Stimulated activated CD4-positive, alpha-beta T cell treated with anti-CD3 and anti-CD28 coated beads, TNF-alpha, amount 100 ng/mL, for 24 hours (primary cell): ENCODE measurements around the gene NXPH2.
"Not testable (repeated sequence)": the region's sequence is repeated elsewhere in the genome, so short reads cannot be mapped to it uniquely, and the experiment has no call there.

Experiments
- DNase-seq, 3 experiments: peaks; one replicate each; pipeline ENCODE4 v3.0.0-alpha.2; 2020; ENCODE audit warnings: low read depth in 3 of 3

Gene NXPH2

DNA sequence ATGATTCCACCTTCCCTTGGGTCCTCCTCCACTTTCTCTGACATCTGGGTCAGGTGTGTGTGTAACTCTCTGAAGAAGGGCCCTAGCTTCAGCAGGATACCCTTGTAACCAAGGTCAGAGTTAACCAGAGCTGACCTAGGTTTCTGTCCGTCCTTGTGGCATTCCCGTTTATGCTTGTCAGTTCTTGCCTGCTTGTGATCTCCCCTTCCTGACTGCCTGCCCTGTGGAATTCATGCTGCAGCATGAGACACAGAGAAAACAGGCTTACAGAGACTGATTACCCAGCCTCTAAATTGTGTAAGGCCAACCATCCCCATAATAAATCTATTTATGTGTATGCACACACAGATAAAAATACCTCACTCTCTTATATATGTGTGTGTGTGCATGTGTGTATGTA is 22.8 kb downstream of the NXPH2 start:
- DNase-seq, result no peak

DNA sequence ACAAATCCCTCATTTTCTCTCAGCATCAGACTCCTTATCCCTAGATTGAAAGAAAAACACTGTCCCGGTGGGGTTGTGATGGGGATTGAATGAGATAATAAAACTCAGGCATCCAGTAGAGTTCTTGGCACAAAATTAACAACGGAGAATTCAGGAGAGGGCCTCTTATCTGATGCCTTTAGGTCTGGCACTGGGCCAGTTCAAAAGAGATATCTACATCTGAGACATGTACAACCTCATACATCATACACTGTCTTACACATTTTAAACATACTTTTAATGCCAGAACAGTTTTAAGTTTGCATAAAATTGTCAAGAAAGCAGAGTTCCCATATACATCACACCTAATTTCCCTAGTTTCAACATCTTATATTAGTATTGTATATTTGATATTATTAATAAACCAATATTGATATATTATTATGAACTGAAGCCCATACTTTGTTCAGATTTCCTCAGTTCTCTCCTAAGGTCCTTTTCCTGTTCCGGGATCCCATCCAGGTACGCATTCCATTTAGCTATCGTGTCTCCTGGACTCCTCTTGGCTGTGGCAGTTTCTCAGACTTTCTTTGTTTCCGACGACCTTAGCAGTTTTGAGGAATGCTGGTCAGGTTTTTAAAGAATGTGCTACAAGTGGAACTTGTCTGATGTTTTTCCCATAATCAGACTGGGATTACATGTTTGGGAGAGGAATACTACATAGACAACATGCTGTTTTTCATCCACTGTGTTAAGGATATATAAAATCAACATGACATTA is 27.8 kb downstream of the NXPH2 start:
- no peak for DNase-seq

GRCh38 chr2:138744713-138745112 is 35.5 kb downstream of the NXPH2 start:
- DNase-seq, result no peak

DNA sequence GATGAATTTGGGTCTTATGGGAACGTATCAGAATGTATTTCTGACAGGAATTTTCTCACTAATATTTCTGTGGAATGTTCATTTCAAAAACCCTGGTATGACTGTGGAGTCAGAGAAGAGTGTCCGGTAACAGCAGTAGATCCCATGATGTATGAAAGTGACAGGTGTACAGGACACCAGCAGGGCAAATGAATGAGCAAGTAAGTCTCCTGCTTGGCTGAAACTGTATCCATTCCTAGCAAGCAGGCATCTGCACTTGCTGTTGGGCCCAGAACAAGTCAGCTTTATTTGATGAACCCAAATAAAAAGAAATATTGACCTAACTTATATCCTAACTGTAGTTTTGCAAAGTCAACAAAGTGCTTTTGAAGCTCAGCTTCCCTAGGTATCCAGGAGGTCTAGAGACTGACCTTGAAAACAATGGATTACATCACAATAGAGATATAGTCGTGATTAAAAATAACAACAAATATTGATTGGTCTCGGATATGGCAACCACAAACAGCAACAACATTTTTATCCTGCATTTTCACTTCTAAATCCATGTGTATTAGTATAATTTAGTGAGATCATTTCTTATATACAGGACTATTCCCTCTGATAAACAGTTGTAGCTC is 37.6 kb downstream of the NXPH2 start:
- no peak for DNase-seq

- no peak for DNase-seq
Observed at GRCh38 chr2:138741851-138742250, 38.3 kb downstream of the NXPH2 start.

GRCh38 chr2:138737009-138737554 is 43.1 kb downstream of the NXPH2 start:
- DNase-seq, result not testable (repeated sequence)

DNA sequence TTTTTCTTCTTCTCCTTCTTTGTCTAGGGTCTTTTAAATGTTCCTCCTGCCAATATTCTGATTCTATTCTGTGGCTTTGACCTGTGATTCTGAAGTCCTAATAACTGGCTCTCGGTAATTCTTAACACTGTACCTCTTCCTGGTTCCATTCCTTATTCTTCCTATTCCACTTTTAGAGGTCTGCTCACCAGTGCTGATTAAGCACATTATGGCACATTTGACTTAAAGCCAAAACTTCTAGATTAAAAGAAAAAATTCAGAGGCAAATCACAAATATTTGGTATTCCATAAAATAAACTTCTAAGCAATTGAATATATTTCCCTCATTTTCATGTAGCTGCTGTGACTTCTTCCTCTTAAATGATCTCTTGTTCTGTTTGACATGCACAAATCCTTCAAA is 47.5 kb downstream of the NXPH2 start:
- no peak for DNase-seq

DNA sequence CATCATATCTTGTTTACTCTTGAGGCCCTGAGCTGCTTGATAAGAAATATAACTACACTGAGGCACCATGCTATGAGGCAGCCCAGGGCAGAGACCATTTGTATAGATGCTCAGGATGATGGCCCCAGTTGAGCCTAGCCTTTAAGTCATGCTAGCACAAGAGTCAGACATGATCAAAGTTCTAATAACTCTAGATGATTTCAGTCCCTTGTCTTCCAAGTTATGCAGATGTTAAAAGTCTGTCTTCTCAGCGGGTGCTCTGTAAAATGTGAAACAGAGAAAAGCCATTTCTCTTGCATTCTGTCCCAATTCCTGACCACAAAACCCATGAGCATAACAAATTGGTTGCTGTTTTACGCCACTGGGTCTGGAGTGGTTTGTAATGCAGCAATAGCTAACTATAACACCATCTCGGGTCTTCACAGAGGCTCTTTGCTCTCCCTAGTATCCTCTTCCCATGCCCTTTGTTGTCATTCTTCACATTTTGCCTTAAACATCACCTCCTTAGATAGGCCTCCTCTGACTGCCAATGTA is 49.6 kb downstream of the NXPH2 start:
- DNase-seq, result no peak

- no peak for DNase-seq
Observed at GRCh38 chr2:138727956-138728355, 52.2 kb downstream of the NXPH2 start.

GRCh38 chr2:138726681-138727080 is 53.5 kb downstream of the NXPH2 start:
- DNase-seq, result no peak

DNA sequence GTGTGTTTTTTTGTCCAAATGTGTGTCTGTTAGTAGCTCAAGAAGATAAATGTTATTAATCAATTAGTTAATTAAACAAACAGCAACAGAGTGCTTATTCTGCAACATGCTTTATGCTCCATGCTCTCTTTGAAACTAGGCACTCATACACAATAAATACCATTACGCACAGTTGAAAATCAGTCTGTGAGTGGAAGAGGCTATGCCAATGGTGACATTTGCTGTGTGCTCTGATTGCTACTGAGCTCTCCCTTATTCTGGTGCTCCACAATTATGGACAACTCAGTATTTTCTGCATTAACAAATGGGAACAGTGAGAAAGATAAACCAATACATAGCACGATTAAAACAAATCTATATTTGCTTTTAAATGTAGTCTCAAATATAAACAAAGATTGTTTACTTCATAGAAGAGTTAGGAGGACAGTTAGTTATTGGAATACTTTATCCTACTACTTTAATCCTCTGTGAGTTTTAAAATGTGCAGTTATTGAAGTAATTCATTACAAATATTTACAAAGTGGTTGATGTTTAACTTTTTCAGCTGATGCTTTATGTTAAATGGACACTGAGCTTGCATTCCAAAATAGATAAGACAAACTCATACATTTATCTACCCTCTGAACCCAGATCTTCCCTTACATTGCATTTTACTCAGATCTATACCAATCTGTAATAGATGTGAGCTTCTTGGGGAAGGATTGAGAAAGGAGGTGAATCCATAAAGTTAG is 55.3 kb downstream of the NXPH2 start:
- no peak for DNase-seq

DNA sequence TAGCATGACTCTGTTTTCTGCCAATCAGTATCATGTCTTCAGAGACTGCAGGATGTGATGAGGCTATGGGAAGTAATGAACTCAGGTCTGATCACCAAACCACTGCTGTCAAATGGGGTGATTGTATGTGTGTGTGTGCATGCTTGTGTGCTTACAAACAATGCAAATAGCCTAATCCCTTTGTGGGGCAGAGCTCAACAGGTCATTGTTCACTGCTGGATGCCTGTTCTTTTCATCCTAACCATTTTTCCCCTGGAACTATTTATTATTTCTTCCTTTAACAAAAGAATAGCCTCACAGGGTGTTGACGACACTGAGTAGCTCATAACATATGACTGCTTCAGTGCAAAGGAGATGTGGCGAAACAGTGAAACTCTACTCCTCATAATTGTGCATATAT is 55.9 kb downstream of the NXPH2 start:
- DNase-seq, result no peak

DNA sequence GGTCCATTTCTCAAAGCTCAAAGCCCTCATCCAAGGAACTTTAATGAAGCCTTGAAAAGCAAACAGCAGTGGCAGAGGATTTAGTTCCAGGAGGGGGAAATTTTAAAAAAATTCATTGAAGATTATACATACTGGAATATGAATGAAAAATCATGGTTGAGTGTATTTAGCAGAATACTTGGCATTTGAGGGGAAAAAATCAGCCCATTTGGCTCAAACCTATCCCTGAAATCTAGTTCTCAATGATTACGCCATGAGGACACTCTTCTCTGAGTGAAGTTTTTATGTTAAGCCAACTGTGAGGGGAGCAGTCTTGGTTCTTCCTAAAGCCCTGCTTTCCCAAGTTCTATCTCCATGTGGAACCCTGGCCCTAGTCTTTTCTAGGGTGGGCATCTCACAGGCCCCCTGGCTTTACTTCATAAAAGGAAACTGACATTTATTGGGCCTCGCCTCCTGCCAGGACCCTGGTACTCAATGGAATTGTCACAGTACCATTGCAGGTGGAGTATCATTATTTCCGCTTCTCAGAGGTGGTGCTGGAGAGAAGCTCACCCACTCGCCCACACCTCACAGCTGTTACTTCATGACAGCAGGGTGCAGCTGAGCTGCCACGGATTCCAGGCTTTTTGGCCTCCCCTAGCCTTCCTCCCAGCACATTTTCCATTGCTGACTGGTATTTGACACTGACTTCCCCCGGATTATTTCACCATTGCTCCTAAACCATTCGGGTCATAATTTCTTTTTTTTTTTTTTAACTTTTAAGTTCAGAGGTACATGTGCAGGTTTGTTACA is 56.8 kb downstream of the NXPH2 start:
- no peak for DNase-seq

GRCh38 chr2:138722316-138722715 is 57.9 kb downstream of the NXPH2 start:
- DNase-seq, result no peak

DNA sequence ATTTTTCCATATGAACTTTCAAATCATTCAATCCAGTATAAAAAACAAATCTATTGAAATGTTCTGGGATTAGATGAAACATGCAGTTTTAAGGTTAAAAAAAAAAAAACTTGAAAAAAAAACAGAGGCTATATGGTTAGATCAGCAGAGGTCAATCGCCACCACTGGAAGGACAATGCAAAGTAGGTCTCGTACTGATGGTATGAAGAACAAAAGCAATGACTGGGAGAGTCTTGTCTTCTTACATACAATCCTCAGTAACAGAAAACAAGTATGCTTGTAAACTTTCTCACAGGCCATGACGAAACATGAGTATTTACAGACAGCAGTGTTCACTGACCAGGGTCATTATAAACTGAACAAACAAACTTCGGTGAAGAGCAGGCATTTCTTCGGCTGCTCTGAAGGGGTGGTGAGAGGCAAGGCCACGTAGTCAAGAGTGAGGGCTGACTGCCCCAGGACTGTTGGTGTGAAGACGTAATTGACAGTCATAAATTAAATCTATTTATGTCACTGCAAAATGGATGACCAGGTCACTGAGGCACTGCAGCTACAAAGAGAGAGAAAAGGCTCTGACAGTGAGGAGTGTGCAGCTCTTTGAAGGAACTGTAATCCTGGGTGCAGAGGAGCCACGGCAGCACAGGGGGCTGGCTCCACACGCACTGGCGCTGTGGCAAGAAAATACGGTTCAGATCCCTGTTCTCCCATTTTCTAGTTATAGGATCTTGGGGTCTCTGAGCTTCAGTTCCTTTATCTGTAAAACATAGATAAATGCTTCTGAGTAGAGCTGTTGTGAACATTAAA is 60.0 kb downstream of the NXPH2 start:
- no peak for DNase-seq

GRCh38 chr2:138718405-138718804 is 61.8 kb downstream of the NXPH2 start:
- no peak for DNase-seq

- DNase-seq, result no peak
Observed at GRCh38 chr2:138716183-138716582, 64.0 kb downstream of the NXPH2 start.

- DNase-seq, result no peak
Observed at GRCh38 chr2:138713504-138713903, 66.7 kb downstream of the NXPH2 start.

- DNase-seq, result no peak
Observed at GRCh38 chr2:138713069-138713496, 67.1 kb downstream of the NXPH2 start.

DNA sequence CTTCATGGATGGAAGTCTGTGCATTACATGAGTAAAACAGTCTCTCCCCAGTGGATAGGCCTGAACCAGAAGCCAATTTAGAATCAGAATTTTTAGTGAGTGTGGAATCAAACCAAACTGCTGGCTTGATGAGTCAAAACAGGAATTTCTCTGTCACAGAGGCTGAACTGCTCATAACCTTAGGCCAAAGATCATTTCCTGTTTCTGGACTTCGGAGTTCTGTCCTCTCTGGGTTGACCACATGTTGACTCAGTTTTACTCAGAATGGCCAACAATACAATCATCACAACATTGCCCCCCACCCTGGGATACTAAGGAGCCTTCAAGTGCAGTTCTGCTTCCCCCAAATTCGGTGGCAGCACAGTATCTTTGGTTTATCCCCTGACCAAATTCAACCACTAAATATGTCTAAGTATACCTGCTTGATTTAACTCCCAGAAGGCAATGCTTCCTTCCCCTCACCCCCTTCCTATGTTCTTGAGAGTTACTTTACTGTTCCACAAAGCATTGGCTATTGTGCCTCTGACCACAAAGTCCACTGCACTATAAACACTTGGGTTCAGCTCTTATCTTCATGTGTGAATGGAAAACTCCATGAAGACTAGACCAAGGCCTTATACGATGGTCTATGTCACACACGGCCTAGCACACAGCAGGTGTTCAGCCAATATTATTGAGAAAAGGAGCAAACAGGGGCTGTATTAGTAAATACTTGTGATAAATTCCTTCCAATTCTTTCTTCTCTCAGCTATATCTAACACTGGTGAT is 67.8 kb downstream of the NXPH2 start:
- no peak for DNase-seq
